ENCODE results near the gene DPYSL4. TPM values are rescaled to one million over a fixed set of nuclear protein-coding genes. Genes with fewer than 3 reads are reported as not detected.

The DPYSL4 gene
- total and polyA plus RNA-seq, 2 of the 4 experiments (the other 2 are of a cell fraction), result 8.1 to 30.5 TPM

DNA sequence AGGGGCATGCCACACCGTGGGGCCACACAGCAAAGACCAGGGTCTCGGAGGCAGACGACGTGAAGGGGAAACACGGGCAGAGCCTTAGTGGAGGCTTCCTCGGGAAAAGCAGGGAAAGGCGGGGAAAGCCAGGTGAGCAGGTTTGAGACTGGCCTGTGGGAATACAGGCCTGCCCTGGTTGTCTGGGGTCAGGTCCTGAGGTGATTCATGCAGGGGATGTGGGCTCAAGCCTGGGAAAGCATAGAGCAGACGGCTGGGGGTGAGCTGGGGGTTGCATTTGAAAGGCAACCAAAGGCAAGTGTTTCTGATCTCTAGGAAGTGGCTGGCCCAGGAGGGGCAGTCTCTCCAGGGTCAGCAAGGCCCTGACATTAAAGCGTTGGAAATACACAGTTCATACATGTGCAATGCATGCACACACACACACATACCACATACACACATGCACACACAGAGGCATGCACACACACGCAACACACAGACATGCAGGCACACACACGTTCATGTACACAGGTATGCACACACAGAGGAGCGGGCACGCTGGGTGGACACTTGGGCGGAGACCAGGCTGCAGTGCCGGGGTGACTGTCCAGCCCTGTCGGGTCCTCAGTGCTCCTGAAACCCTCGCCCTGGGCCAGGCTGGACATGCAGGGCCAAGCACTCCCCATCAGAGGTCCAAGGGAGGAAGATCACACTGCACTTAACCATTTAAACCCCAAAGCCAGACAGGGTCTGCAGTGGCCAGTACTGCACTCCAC lies 51.8 kb downstream of the DPYSL4 start:
- no peak overlapping the region for H2BK15ac ChIP-seq (ENCODE audit: low read depth, low read length)

More for the DNA sequence above, 51.8 kb downstream of the DPYSL4 start:
- Histone ChIP-seq H3K23ac (ENCODE audit: low read depth, low read length) (no peak overlapping the region), H3K4ac (ENCODE audit: low read depth, low read length) (no peak overlapping the region), H3K9ac (ENCODE audit: low read depth, low read length) (no peak overlapping the region), H3K9me1 (ENCODE audit: insufficient read depth, low read length) (no peaks in the 10 kb centered on the region; the same call in 1 of the 2 replicates), H2BK5ac (ENCODE audit: low read depth, low read length, poor library complexity, severe bottlenecking) (no peak overlapping the region), H3K9me3 (ENCODE audit: control insufficient read depth, insufficient read depth, low read length) (no peaks in the 10 kb centered on the region), H4K5ac (ENCODE audit: low read depth, low read length) (no peak overlapping the region), H4K8ac (ENCODE audit: low read depth in 2 of 2, low read length in 2 of 2) (no peak overlapping the region), H2BK120ac (ENCODE audit: low read depth, low read length) (no peak overlapping the region), H3K4me3 (ENCODE audit: insufficient read depth, low read depth, low read length) (no peak overlapping the region), H3K36me3 (ENCODE audit: control insufficient read depth, insufficient read depth, low read length) (no peaks in the 10 kb centered on the region), H2BK20ac (ENCODE audit: low read depth, low read length) (no peak overlapping the region), H3K27ac (ENCODE audit: insufficient read depth, low read length) (no peak overlapping the region), H3K56ac (ENCODE audit: extremely low read depth, insufficient read depth, low read length) (no peak overlapping the region), H3K27me3 (ENCODE audit: control insufficient read depth, insufficient read depth, low read length) (peaks cover 9% of the 10 kb centered on the region; the same call in 1 of the 2 replicates), H4K91ac (ENCODE audit: insufficient read depth, low read depth, low read length) (no peak overlapping the region), H2AK9ac (replicated peaks; ENCODE audit: low read depth, low read length, poor library complexity) (peak overlapping the region; percentile 28), H3K4me1 (ENCODE audit: control insufficient read depth, insufficient read depth, low read length) (no peaks in the 10 kb centered on the region), H3K18ac (ENCODE audit: low read depth, low read length) (no peak overlapping the region), H2AK5ac (ENCODE audit: low read depth, low read length) (no peak overlapping the region), H4K20me1 (ENCODE audit: insufficient read depth, low read length) (no peaks in the 10 kb centered on the region), H3K14ac (replicated peaks; ENCODE audit: low read depth, low read length) (no peak overlapping the region), H3K79me1 (ENCODE audit: low read depth in 1 of 2, low read length in 2 of 2) (no peaks in the 10 kb centered on the region), H2AFZ (replicated peaks; ENCODE audit: low read length, poor library complexity) (peak overlapping the region; percentile 18), H3K4me2 (ENCODE audit: low read depth, low read length) (no peak overlapping the region)
- TF ChIP-seq MAFK (IDR thresholded peaks at IDR 0.05; ENCODE audit: low read depth, low read length) (no peak), BHLHE40 (IDR thresholded peaks at IDR 0.05; ENCODE audit: low read depth, low read length) (no peak), RFX5 (IDR thresholded peaks at IDR 0.05; ENCODE audit: low read depth, low read length) (no peak), POLR2A (IDR thresholded peaks at IDR 0.05; ENCODE audit: low read depth, low read length) (no peak), SMC3 (IDR thresholded peaks at IDR 0.05; ENCODE audit: low read depth, low read length) (no peak)
- TF ChIP-seq, protein P1, sequence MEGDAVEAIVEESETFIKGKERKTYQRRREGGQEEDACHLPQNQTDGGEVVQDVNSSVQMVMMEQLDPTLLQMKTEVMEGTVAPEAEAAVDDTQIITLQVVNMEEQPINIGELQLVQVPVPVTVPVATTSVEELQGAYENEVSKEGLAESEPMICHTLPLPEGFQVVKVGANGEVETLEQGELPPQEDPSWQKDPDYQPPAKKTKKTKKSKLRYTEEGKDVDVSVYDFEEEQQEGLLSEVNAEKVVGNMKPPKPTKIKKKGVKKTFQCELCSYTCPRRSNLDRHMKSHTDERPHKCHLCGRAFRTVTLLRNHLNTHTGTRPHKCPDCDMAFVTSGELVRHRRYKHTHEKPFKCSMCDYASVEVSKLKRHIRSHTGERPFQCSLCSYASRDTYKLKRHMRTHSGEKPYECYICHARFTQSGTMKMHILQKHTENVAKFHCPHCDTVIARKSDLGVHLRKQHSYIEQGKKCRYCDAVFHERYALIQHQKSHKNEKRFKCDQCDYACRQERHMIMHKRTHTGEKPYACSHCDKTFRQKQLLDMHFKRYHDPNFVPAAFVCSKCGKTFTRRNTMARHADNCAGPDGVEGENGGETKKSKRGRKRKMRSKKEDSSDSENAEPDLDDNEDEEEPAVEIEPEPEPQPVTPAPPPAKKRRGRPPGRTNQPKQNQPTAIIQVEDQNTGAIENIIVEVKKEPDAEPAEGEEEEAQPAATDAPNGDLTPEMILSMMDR (conservative IDR thresholded peaks at IDR 0.05; ENCODE audit: low read depth, low read length), result no peak
- ATAC-seq (ENCODE audit: low read depth) (no peak), DNase-seq (no peak)
- 70% methylated on average over 10 of the region's 17 CpGs; no CpG with 5 or more reads in 1 of the 2 experiments for WGBS, 2 experiments (ENCODE audit: extremely low coverage in 2 of 2, insufficient read length in 1 of 2)
- dilution Hi-C loops (cut with HindIII; ENCODE audit: low sequenced_read_pairs, unreplicated experiment), result loop anchor here (25.0 kb wide), 1 partner anchor 99 kb away; the partner anchor contains the start of gene LRRC27
- ChIA-PET POLR2A (ENCODE audit: unreplicated experiment) (no interaction called here), CTCF (no interaction called here)
- intact Hi-C loops (cut with micrococcal nuclease), result no loop called here
- in situ Hi-C loops (cut with MboI; ENCODE audit: low sequenced_read_pairs), result no loop called here
- BruUV-seq (replicated peaks), result no TSS peak

All from IMR-90 (cell line).